GM21515 (cell line): Measurements from ENCODE around the gene ASCC2.
"Not testable (repeated sequence)": the region's sequence is repeated elsewhere in the genome, so short reads cannot be mapped to it uniquely, and the experiment has no call there.

Experiments
- ATAC-seq: cut with Tn5 transposase; IDR thresholded peaks from one replicate; pipeline ENCODE4 v1.9.1; 2021; ENCODE audit not compliant: unreplicated experiment

The ASCC2 gene

GRCh38 chr22:29856496-29856895 is 18.4 kb upstream of the ASCC2 start:
- ATAC-seq, result no peak

- ATAC-seq, result no peak
These were observed 17.6 kb upstream of the ASCC2 start for GRCh38 chr22:29855611-29856181.

- ATAC-seq, result no peak
These were observed 16.4 kb upstream of the ASCC2 start for GRCh38 chr22:29854432-29854831.

GRCh38 chr22:29848111-29848510 is 10.0 kb upstream of the ASCC2 start:
- no peak for ATAC-seq

GRCh38 chr22:29846290-29846689 is 8.2 kb upstream of the ASCC2 start:
- no peak for ATAC-seq

- no peak for ATAC-seq
These were observed 4.7 kb upstream of the ASCC2 start for GRCh38 chr22:29842740-29843139.

GRCh38 chr22:29842172-29842571 is 4.1 kb upstream of the ASCC2 start:
- no peak for ATAC-seq

- no peak for ATAC-seq
These were observed 2.4 kb upstream of the ASCC2 start for GRCh38 chr22:29840498-29840897.

GRCh38 chr22:29839039-29839438 is 965 bp upstream of the ASCC2 start:
- no peak for ATAC-seq

- no peak for ATAC-seq
These were observed 504 bp upstream of the ASCC2 start for GRCh38 chr22:29838599-29838956.

- ATAC-seq, result not testable (repeated sequence)
These were observed 1.2 kb downstream of the ASCC2 start for GRCh38 chr22:29836791-29837370.

GRCh38 chr22:29834046-29834445 is 4.0 kb downstream of the ASCC2 start:
- ATAC-seq, result no peak

- no peak for ATAC-seq
These were observed 4.6 kb downstream of the ASCC2 start for GRCh38 chr22:29833392-29833965.

GRCh38 chr22:29831958-29832357 is 6.1 kb downstream of the ASCC2 start:
- no peak for ATAC-seq

- ATAC-seq, result no peak
These were observed 6.7 kb downstream of the ASCC2 start for GRCh38 chr22:29831186-29831921.

- ATAC-seq, result no peak
These were observed 7.5 kb downstream of the ASCC2 start for GRCh38 chr22:29830585-29830984.

- ATAC-seq, result not testable (repeated sequence)
These were observed 10.3 kb downstream of the ASCC2 start for GRCh38 chr22:29827726-29828125.

GRCh38 chr22:29827091-29827490 is 11.0 kb downstream of the ASCC2 start:
- ATAC-seq, result no peak

- no peak for ATAC-seq
These were observed 12.5 kb downstream of the ASCC2 start for GRCh38 chr22:29825578-29825977.

GRCh38 chr22:29824677-29825076 is 13.4 kb downstream of the ASCC2 start:
- ATAC-seq, result no peak

- ATAC-seq, result no peak
These were observed 16.6 kb downstream of the ASCC2 start for GRCh38 chr22:29821291-29822016.

GRCh38 chr22:29820961-29821290 is 17.1 kb downstream of the ASCC2 start:
- ATAC-seq, result no peak
